ENCODE data around the gene RAD51. TPM values are rescaled to one million over a fixed set of nuclear protein-coding genes. Genes with fewer than 3 reads are reported as not detected.
A peak's percentile ranks its signal among the peaks of the same experiment; 100 is the strongest.

The RAD51 gene
- total and polyA plus RNA-seq, 9 of the 15 experiments (the other 6 are each of a cell fraction or from before 2014, with no cell fraction given): 16.0 to 63.8 (median 34.6) TPM

- TF ChIP-seq NFYB (IDR thresholded peaks at IDR 0.05; ENCODE audit: extremely low read depth, insufficient read length): no peak
- TF ChIP-seq RB1 (IDR thresholded peaks at IDR 0.05; ENCODE audit: low read depth): peak; percentile 99
- peak; percentile 56 for TF ChIP-seq LEF1 (IDR thresholded peaks at IDR 0.05)
- TF ChIP-seq EP300 (IDR thresholded peaks at IDR 0.05; ENCODE audit: low read length): peak; percentile 41; the same call in 1 of the 2 replicates
- no peak for TF ChIP-seq ILK (tag; IDR thresholded peaks at IDR 0.05; ENCODE audit: borderline replicate concordance, low read depth)
- TF ChIP-seq RBM34 (IDR thresholded peaks at IDR 0.05; ENCODE audit: borderline replicate concordance, insufficient read depth, low read length): no peak
- TF ChIP-seq CREB3 (tag; conservative IDR thresholded peaks at IDR 0.05; ENCODE audit: low read depth): 0 out of 2 replicates have a peak, but pooled peaks have one; percentile 18
- no peak for TF ChIP-seq STAT5B (CRISPR knock-in tag; IDR thresholded peaks at IDR 0.05)
- TF ChIP-seq, protein P1, sequence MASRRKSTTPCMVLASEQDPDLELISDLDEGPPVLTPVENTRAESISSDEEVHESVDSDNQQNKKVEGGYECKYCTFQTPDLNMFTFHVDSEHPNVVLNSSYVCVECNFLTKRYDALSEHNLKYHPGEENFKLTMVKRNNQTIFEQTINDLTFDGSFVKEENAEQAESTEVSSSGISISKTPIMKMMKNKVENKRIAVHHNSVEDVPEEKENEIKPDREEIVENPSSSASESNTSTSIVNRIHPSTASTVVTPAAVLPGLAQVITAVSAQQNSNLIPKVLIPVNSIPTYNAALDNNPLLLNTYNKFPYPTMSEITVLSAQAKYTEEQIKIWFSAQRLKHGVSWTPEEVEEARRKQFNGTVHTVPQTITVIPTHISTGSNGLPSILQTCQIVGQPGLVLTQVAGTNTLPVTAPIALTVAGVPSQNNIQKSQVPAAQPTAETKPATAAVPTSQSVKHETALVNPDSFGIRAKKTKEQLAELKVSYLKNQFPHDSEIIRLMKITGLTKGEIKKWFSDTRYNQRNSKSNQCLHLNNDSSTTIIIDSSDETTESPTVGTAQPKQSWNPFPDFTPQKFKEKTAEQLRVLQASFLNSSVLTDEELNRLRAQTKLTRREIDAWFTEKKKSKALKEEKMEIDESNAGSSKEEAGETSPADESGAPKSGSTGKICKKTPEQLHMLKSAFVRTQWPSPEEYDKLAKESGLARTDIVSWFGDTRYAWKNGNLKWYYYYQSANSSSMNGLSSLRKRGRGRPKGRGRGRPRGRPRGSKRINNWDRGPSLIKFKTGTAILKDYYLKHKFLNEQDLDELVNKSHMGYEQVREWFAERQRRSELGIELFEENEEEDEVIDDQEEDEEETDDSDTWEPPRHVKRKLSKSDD (conservative IDR thresholded peaks at IDR 0.05; ENCODE audit: low read length): no peak; the same call in 1 of the 2 replicates
- no peak for TF ChIP-seq SREBF2 (CRISPR knock-in tag; IDR thresholded peaks at IDR 0.05)
- no peak for TF ChIP-seq RREB1 (CRISPR knock-in tag; IDR thresholded peaks at IDR 0.05)
- peak; percentile 72 to 82; a peak in 3 of 4 replicates for TF ChIP-seq TRIM24 (IDR thresholded peaks at IDR 0.05)
- TF ChIP-seq ZNF511 (CRISPR knock-in tag; IDR thresholded peaks at IDR 0.05): no peak
- no peak for TF ChIP-seq CBFA2T2 (conservative IDR thresholded peaks at IDR 0.05)
- no peak for TF ChIP-seq IRF2 (CRISPR knock-in tag; IDR thresholded peaks at IDR 0.05)
- TF ChIP-seq TAF1 (IDR thresholded peaks at IDR 0.05; ENCODE audit: control insufficient read depth, extremely low read depth, insufficient read depth, low read length, severe bottlenecking): peak; percentile 87
- TF ChIP-seq FIP1L1 (IDR thresholded peaks at IDR 0.05; ENCODE audit: low read depth, low read length, poor library complexity, severe bottlenecking): peak; percentile 65
Observed at GRCh38 chr15:40754883-40755811, 60.2 kb downstream of the RAD51 start, which contains the start of gene RMDN3 (continued).
